D721Med (cell line): ENCODE data around the gene CD247.
A peak's percentile ranks its signal among the peaks of the same experiment; 100 is the strongest.

Experiments
- DNase-seq: peaks from one replicate; pipeline ENCODE4 v3.0.0; 2011; ENCODE audit warnings: low spot score; ENCODE audit not compliant: insufficient read length
- FAIRE-seq: peaks from 2 replicates; lab custom pipeline; 2011; peaks lifted over from hg19 to GRCh38; lab: Jason Lieb, UNC
- TF ChIP-seq, protein P1 (sequence below): IDR thresholded peaks from 2 replicates; pipeline ENCODE4 v1.5.1; 2012; ENCODE audit warnings: mild to moderate bottlenecking, control low read depth; ENCODE audit not compliant: insufficient read depth; ENCODE audit errors: missing control alignments

Gene CD247

DNA sequence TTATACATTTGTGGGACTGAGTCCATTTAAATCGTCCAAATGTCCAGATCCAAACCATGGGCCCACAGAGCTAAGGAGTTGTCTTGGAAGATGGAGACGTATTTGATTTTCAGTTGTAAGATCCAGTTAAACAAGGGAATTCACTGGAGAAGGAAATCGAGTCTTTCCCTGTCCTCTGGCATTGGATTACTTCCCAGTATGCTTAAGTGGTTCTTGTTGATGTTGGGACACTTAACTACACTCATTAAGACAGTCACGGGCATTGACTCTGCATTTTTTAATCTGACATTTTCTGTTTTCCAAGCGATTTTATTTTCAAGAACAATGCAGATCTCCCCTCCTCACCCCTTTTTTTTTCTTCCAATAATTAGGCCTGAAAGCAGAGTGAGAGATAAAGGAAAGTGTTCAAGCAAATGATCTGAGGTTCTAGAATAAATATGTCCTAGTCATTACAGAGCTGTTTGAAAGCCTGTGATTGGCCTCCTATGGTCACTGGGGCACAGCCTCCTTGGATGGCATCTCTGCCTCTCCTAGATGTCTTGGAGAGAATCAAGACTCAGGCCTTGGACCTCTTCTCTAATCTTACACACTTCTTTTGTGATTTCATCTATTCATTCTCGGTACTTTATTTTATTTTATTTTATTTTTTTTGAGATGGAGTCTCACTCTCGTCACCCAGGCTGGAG lies 48.9 kb downstream of the CD247 start:
- no peak for DNase-seq
- TF ChIP-seq, protein P1, sequence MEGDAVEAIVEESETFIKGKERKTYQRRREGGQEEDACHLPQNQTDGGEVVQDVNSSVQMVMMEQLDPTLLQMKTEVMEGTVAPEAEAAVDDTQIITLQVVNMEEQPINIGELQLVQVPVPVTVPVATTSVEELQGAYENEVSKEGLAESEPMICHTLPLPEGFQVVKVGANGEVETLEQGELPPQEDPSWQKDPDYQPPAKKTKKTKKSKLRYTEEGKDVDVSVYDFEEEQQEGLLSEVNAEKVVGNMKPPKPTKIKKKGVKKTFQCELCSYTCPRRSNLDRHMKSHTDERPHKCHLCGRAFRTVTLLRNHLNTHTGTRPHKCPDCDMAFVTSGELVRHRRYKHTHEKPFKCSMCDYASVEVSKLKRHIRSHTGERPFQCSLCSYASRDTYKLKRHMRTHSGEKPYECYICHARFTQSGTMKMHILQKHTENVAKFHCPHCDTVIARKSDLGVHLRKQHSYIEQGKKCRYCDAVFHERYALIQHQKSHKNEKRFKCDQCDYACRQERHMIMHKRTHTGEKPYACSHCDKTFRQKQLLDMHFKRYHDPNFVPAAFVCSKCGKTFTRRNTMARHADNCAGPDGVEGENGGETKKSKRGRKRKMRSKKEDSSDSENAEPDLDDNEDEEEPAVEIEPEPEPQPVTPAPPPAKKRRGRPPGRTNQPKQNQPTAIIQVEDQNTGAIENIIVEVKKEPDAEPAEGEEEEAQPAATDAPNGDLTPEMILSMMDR = no peak
- peak; percentile 51 for FAIRE-seq

DNA sequence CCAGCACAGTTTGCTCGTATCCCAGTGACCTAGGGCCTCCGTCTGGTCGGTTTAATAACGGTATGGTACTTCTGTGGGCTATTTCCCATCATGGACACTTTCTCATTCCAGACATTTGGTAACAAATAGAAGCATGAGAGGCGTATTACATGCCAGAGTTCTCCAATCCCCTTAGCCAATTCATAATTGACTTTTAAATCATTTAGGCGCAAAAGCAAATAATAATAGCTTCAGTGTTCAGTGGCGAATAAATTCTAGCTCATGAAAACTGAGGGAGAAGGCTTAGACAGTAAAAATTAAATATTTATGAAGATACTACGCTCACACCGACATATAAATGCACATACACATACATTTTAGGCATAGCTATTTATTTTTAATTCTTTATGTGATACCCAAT lies 50.6 kb downstream of the CD247 start:
- TF ChIP-seq, protein P1 = no peak
- DNase-seq = no peak
- peak; percentile 82 for FAIRE-seq

DNA sequence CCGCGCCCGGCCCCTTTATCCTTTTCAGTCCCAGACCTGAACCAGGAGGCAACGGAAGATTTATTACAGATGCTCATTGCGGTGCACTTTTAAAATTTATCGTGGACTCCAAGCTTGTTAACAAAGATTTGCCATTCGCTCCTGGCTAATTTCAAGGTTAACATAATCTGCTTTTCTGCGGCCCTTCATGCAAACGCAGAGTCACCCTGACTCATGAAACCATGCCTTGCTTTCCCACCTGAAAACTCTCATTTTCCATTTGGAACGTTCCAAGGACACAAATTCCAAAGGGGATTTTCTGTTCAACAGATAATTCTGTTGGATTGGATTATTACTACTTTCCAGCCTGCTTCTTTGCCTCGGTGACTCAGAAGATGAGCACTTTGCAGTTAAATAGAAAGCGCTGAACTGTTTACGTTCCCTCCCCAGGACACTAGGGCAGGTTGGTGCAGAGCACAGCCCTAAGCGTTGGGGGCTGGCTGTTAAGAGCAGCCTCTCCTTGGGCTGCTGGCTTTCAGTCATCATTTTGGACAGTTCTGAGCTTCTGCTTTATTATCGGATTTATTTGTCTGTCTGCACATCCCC lies 51.1 kb downstream of the CD247 start:
- FAIRE-seq (peak; percentile 51), DNase-seq (no peak)
- TF ChIP-seq, protein P1 = no peak

DNA sequence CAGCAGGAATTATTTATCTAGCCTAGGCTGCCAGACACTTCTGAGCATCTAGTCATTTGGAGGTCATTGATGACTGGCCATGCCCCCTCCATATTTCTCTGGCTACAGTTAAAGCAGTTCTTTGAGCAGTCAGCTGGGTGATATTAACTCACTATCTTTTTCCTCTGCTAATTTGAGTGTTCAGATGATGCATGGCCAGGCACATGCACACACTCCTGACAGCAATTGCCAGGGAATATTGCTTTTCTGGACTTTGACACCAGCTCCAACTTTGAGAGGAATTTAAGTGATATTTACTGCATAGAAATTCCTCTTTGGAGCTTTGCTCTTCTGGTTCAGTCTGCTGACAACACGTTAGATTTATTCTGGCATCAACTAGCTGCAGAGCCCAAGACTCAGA lies 52.6 kb downstream of the CD247 start:
- no peak for FAIRE-seq
- TF ChIP-seq, protein P1 = no peak
- DNase-seq = no peak

DNA sequence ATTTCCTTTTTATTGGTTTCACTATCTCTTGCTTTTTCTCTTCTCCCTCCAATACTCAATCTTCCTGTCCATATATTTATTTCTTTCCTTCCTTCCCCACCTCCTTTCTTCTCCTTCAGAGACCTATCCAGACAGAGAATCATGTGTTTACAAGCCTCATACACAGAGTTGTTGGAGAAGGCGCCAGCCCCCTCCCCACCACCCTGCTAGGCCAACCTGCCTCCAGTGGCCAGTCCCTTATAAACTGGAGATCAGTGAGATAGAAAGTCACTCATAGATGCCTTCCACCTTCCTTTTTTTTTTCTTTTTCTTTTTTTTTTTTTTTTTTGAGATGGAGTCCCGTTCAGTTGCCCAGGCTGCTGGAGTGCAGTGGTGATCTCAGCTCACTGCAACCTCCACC lies 53.3 kb downstream of the CD247 start:
- DNase-seq (no peak), FAIRE-seq (no peak)
- TF ChIP-seq, protein P1 = no peak

DNA sequence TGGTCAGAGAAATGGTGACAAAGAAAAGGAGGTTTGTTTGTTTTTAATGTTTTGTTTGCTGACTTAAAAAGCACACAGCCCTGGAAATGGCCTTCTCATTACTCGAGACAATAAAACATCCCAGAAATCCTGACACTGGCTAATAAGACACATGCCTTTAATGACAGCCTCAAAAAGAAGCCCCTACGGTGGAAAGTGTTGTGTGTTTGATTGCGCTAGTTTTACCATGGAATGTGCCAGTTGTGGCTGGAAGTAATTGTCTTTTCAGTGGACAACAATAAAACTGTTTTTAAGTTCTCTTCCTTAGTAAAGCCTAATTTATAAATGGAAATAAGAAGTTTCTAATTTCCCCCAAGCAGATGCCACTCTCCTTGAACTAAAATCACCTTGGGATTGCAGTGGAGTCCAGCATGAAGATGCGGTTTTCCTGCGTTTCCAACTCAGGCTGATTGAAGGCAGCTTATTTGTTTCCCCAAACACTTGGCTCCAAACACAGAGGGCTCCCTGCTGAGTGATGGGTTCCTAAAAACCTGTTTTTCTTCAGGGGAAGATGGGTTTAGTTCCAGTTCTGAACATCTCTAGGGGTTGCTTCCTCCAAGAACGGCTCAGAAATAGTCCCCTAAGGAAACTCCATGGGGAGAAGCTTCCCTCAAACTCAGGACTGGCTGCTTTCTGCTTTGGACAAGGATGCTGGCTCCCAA lies 54.3 kb downstream of the CD247 start:
- DNase-seq (no peak), FAIRE-seq (no peak)
- TF ChIP-seq, protein P1 = no peak
